HG02852 (cell line): ENCODE results near the gene H2BK1.

ENCODE experiments used
- ATAC-seq: cut with Tn5 transposase; IDR thresholded peaks from one replicate; pipeline ENCODE4 v1.9.1; 2021; ENCODE audit warnings: mild to moderate bottlenecking, moderate library complexity; ENCODE audit not compliant: unreplicated experiment

The H2BK1 gene

GRCh38 chr7:151210087-151210854 lies at the start of gene H2BK1:
Gene H2BK1, minus strand, starts transcription at chr7:151210488. Its CDS starts 170 bp downstream, at chr7:151210318.
- ATAC-seq: no peak

GRCh38 chr7:151257990-151258389 lies 47.7 kb upstream of the H2BK1 start:
- no peak for ATAC-seq

GRCh38 chr7:151256410-151257045 lies 46.2 kb upstream of the H2BK1 start:
- ATAC-seq: no peak

- no peak for ATAC-seq
These were observed 45.1 kb upstream of the H2BK1 start for GRCh38 chr7:151255390-151255789.

GRCh38 chr7:151254851-151255250 lies 44.6 kb upstream of the H2BK1 start:
- ATAC-seq: no peak

- ATAC-seq: no peak
These were observed 44.0 kb upstream of the H2BK1 start for GRCh38 chr7:151254316-151254715.

- ATAC-seq: no peak
These were observed 42.8 kb upstream of the H2BK1 start for GRCh38 chr7:151252961-151253711.

GRCh38 chr7:151252561-151252835 lies 42.2 kb upstream of the H2BK1 start:
- ATAC-seq: no peak

- no peak for ATAC-seq
These were observed 41.6 kb upstream of the H2BK1 start for GRCh38 chr7:151251689-151252560.

- ATAC-seq: no peak
These were observed 41.0 kb upstream of the H2BK1 start for GRCh38 chr7:151251328-151251688.

GRCh38 chr7:151250181-151251132 lies 40.2 kb upstream of the H2BK1 start:
- no peak for ATAC-seq

GRCh38 chr7:151249732-151250072 lies 39.4 kb upstream of the H2BK1 start:
- ATAC-seq: no peak

GRCh38 chr7:151249034-151249731 lies 38.9 kb upstream of the H2BK1 start:
- ATAC-seq: no peak

GRCh38 chr7:151248346-151249033 lies 38.2 kb upstream of the H2BK1 start, which contains the start of gene SMARCD3:
Gene SMARCD3, minus strand, starts transcription at chr7:151248694. Its CDS starts 132 bp downstream, at chr7:151248562.
- ATAC-seq: no peak

GRCh38 chr7:151247611-151248345 lies 37.5 kb upstream of the H2BK1 start:
- no peak for ATAC-seq

- no peak for ATAC-seq
These were observed 36.7 kb upstream of the H2BK1 start for GRCh38 chr7:151246851-151247580.

- no peak for ATAC-seq
These were observed 36.0 kb upstream of the H2BK1 start for GRCh38 chr7:151246102-151246850.
